Measurements from ENCODE around the gene ASAH2.

ASAH2 gene

DNA sequence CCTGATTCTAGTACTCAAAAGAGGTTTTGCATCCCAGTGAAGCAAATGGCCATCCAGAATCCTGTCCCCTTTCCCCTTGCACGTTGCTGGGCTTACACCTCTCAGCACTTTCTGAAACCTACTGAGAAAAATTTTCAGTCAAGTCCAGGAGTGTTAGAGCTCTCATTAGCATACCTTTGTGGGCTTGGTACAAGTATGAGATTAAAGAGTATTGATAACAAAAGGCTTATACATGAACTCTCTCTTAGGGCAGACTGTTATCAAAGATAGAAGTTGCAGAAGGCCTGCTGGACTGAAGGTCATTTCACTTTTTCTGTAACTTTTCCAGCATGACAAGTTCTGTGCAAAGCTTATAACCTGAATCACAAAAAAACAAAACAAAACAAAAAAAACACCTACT lies at the start of gene ASAH2:
Gene ASAH2 (minus strand): TSS at position 123 of the 400 bp plus-strand sequence. CDS start 2,906 bp downstream, outside the sequence.
- TF ChIP-seq, protein P1, sequence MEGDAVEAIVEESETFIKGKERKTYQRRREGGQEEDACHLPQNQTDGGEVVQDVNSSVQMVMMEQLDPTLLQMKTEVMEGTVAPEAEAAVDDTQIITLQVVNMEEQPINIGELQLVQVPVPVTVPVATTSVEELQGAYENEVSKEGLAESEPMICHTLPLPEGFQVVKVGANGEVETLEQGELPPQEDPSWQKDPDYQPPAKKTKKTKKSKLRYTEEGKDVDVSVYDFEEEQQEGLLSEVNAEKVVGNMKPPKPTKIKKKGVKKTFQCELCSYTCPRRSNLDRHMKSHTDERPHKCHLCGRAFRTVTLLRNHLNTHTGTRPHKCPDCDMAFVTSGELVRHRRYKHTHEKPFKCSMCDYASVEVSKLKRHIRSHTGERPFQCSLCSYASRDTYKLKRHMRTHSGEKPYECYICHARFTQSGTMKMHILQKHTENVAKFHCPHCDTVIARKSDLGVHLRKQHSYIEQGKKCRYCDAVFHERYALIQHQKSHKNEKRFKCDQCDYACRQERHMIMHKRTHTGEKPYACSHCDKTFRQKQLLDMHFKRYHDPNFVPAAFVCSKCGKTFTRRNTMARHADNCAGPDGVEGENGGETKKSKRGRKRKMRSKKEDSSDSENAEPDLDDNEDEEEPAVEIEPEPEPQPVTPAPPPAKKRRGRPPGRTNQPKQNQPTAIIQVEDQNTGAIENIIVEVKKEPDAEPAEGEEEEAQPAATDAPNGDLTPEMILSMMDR (IDR thresholded peaks at IDR 0.05; ENCODE audit: borderline replicate concordance, control extremely low read depth, extremely low read depth, insufficient read depth, missing control alignments), result no peak
- DNase-seq (ENCODE audit: low spot score), result no peak
- in situ Hi-C loops (cut with MboI; ENCODE audit: low sequenced_read_pairs, unreplicated experiment), result no loop called here

DNA sequence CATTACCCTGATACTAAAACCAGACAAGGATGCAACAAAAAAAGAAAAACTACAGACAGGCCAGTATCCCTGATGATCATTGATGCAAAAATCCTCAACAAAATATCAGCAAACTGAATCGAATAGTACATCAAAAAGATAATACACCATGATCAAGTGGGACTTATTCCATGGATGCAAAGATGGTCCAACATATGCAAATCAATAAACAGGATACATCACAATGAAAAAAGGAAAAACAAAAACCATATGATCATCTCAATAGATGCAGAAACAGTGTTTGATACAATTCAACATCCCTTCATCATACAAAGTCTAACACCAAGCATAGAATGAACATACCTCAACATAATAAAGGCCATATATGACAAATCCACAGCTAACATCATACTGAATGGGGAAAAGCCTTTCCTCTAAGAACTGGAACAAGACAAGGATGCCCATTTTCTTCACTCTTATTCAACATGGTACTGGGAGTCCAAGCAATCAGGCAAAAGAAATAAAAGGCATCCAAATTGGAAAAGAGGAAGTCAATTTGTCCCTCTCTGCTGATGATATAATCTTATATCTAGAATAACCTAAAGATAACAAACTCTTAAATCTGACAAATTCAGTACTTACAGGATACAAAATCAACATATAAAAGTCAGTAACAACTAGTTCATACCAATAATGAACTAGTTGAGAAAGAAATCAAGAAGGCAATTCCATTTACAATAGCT lies 48.8 kb upstream of the ASAH2 start:
- no peak for DNase-seq (ENCODE audit: low spot score)
- in situ Hi-C loops (cut with MboI; ENCODE audit: low sequenced_read_pairs, unreplicated experiment), result no loop called here
- TF ChIP-seq, protein P1 (IDR thresholded peaks at IDR 0.05; ENCODE audit: borderline replicate concordance, control extremely low read depth, extremely low read depth, insufficient read depth, missing control alignments), result no peak

DNA sequence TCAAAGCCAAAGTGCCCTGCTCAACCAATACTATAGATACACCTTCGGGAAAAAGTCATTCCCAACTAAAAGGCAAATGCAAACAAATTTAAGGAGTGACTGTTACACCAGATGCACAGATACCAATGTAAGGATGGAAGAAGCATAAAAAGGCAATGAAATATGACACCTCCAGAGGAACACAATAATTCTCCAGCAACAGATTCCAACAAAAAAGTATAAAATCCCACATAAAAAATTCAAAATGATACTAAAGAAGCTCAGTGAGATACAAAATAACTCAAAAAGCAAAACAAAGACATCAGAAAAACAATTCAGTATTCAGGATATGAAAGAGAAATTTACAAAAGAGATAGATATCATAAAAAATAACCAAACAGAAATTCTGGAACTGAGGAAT lies 44.1 kb upstream of the ASAH2 start:
- TF ChIP-seq, protein P1 (IDR thresholded peaks at IDR 0.05; ENCODE audit: borderline replicate concordance, control extremely low read depth, extremely low read depth, insufficient read depth, missing control alignments), result no peak
- no peak for DNase-seq (ENCODE audit: low spot score)
- in situ Hi-C loops (cut with MboI; ENCODE audit: low sequenced_read_pairs, unreplicated experiment), result no loop called here

DNA sequence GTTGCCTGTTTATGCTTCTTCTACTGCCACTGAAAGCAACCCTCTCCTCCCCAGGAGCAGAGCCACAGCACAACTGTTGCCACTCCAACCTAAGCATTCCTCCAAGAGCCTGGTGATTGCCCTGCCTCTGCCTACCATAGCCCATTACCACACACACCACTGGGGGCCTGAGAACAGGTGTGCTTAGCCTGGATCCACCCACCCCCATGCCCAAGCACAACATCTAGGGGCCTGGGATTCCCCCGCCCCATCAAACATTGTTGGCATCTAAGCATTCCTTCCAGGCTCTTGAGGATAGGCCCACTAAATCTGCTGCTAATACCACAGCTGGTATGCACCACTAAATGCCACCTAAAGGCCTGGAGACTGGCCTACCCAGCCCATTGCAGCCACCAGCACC lies 43.3 kb upstream of the ASAH2 start:
- in situ Hi-C loops (cut with MboI; ENCODE audit: low sequenced_read_pairs, unreplicated experiment), result no loop called here
- DNase-seq (ENCODE audit: low spot score), result no peak
- TF ChIP-seq, protein P1 (IDR thresholded peaks at IDR 0.05; ENCODE audit: borderline replicate concordance, control extremely low read depth, extremely low read depth, insufficient read depth, missing control alignments), result no peak

DNA sequence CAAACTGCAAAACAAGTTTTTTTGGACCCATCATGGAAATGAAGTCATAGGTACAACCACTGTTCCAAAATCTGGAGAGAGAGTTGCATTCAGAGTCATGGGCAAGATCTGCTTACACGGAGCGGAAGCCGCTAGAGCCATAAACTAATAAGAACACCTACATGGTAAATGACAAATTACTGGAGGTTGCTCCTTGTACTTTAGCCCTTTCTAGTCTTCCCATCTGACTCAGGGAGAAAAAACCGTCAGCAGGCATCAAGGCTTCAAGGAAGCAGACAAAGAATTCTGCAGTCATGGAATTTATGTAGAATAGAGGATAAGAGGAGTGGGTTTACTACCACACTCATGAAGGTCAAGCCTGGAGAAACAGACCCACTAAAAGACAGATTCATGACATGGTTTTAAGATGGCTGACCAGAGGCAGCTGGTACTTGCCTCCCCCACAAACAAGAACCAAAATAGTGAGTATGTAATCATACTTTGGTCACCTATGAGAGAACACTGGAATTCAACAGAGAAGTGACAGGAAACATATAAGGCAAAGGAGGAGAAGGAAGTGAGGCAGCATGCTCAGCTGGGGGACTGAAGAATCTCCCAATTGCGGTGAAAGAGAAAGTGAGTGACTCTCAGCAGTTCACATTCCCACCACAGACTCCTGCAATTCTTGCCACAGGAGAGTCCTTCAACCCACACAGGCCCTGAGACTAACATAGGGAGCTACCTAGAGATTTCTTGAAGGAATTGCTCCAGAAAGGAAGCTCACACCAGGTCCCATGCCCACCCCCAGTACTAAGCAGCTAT lies 42.4 kb upstream of the ASAH2 start:
- no peak for DNase-seq (ENCODE audit: low spot score)
- in situ Hi-C loops (cut with MboI; ENCODE audit: low sequenced_read_pairs, unreplicated experiment), result no loop called here
- TF ChIP-seq, protein P1 (IDR thresholded peaks at IDR 0.05; ENCODE audit: borderline replicate concordance, control extremely low read depth, extremely low read depth, insufficient read depth, missing control alignments), result no peak

DNA sequence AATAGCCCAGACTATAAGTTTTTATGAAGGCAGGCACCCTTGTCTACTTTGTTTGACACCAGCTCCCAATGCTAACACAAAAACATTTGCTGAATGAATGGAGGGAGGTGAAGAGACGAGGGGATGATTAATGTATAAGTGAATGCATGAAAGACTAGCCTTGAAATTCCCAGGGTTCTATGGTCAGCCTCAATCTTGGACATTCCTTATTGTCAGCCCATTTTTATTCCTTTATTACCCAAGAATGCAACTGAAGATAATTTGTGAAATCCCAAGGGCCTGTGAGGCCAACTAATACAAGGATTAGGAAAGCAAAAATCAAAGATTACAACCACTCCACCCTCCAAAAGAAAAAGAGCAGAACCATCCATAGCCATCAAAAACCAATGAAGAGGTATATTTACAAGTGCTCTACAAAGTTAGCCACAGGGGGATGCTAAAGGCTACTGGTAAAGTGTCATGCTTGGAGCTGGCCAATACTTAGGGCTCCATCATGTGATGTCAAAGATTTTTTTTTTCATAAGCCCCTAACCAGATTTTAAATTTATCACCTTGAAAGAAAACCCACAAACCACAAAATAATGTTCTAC lies 40.0 kb upstream of the ASAH2 start:
- TF ChIP-seq, protein P1 (IDR thresholded peaks at IDR 0.05; ENCODE audit: borderline replicate concordance, control extremely low read depth, extremely low read depth, insufficient read depth, missing control alignments), result peak; percentile 27
- in situ Hi-C loops (cut with MboI; ENCODE audit: low sequenced_read_pairs, unreplicated experiment), result no loop called here

More for the DNA sequence above, 40.0 kb upstream of the ASAH2 start:
- DNase-seq (ENCODE audit: low spot score), result peak; percentile 10
